ENCODE data around the gene ZNF71. TPM values are rescaled to one million over a fixed set of nuclear protein-coding genes. Genes with fewer than 3 reads are reported as not detected.

The ZNF71 gene
- total and polyA plus RNA-seq, 9 donors = 6.3 to 8.6 (median 7.2) TPM

DNA sequence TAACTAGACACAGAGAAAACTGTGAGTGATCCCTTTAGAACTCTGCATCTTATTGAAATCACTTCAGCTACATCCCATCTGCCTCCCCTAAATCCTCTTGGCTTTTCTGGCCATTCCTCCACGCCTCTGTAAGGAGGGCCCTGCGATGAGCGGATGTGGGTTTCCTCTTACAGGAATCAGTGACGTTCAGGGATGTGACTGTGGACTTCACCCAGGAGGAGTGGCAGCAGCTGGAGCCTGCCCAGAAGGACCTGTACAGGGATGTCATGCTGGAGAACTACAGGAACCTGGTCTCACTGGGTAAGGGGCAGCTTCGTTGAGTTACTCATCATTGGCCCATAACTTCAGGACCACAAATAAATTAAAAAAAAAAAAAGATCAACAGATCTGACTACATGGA is 18.5 kb downstream of the ZNF71 start:
- no peaks in the 10 kb centered on the region for H3K4me1 ChIP-seq (ENCODE audit: control insufficient read depth, insufficient read depth, low read length)
- H3K36me3 ChIP-seq (ENCODE audit: control insufficient read depth, insufficient read depth, low read length) = peaks cover 17% of the 10 kb centered on the region
- H3K4me3 ChIP-seq (ENCODE audit: low read length) = no peak overlapping the region
- DNase-seq = no peak
- WGBS (ENCODE audit: insufficient coverage) = 79% methylated on average over 4 of the region's 5 CpGs
- peaks cover 22% of the 10 kb centered on the region for H3K9me3 ChIP-seq (replicated peaks; ENCODE audit: control insufficient read depth, low read depth, low read length)
- no peak overlapping the region for H3K27ac ChIP-seq (ENCODE audit: low read length)
- H3K27me3 ChIP-seq (ENCODE audit: control insufficient read depth, insufficient read depth, low read length) = no peaks in the 10 kb centered on the region

DNA sequence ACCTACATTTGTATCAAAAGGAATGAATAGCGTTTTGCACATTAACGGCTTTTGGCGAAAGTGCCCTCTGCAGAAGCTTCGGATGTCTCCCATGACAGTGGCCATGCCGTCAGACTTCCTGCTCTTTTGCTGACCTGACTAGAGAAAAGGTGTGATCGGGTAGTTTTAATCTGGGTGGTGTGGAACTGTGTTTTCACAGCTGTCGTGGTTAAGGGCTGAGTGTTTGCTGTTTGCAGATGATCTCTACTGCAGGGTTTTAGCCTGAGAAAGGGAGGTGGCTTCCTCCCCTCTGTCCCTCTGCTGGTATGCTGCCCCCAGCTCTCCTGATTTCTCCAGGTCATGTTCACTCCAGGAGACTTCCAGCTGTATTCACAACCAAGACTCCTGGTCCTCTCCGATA is 22.4 kb downstream of the ZNF71 start:
- peaks cover 13% of the 10 kb centered on the region for H3K9me3 ChIP-seq (replicated peaks; ENCODE audit: control insufficient read depth, low read depth, low read length)
- 86% methylated on average over 7 of the region's 8 CpGs for WGBS (ENCODE audit: insufficient coverage)

DNA sequence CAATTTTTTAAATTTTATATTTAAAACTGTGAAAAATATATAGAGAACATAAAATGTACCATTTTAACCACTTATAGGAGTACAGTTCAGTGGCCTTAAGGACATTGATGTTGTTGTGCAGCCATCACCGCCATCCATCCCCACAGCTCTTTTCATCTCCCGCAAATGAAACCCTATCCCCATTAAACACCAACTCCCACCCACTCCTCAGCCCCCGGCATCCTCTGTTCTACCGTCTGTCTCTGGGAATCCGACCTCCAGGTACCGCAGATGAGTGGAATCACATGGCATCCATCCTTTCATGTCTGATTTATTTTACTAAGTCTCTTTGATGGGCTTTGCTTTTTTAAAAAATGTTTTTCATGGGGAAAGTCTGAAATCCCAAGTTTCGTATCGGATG is 24.0 kb downstream of the ZNF71 start:
- H3K27ac ChIP-seq (ENCODE audit: low read length) = no peak overlapping the region
- peaks cover 15% of the 10 kb centered on the region for H3K9me3 ChIP-seq (replicated peaks; ENCODE audit: control insufficient read depth, low read depth, low read length)
- 47% methylated on average over 7 of the region's 8 CpGs for whole genome bisulfite sequencing (ENCODE audit: insufficient coverage)
- no peaks in the 10 kb centered on the region for H3K27me3 ChIP-seq (ENCODE audit: control insufficient read depth, insufficient read depth, low read length)
- H3K4me1 ChIP-seq (ENCODE audit: control insufficient read depth, insufficient read depth, low read length) = no peaks in the 10 kb centered on the region
- DNase-seq = no peak
- no peak overlapping the region for H3K4me3 ChIP-seq (ENCODE audit: low read length)
- peaks cover 40% of the 10 kb centered on the region for H3K36me3 ChIP-seq (ENCODE audit: control insufficient read depth, insufficient read depth, low read length)

More for the DNA sequence above, 22.4 kb downstream of the ZNF71 start:
- no peak overlapping the region for H3K27ac ChIP-seq (ENCODE audit: low read length)
- no peak for DNase-seq
- peaks cover 33% of the 10 kb centered on the region for H3K36me3 ChIP-seq (ENCODE audit: control insufficient read depth, insufficient read depth, low read length)
- H3K4me1 ChIP-seq (ENCODE audit: control insufficient read depth, insufficient read depth, low read length) = no peaks in the 10 kb centered on the region
- no peaks in the 10 kb centered on the region for H3K27me3 ChIP-seq (ENCODE audit: control insufficient read depth, insufficient read depth, low read length)
- H3K4me3 ChIP-seq (ENCODE audit: low read length) = no peak overlapping the region

- H3K4me1 ChIP-seq (ENCODE audit: control insufficient read depth, insufficient read depth, low read length) = no peaks in the 10 kb centered on the region
- no peak overlapping the region for H3K4me3 ChIP-seq (ENCODE audit: low read length)
- H3K9me3 ChIP-seq (replicated peaks; ENCODE audit: control insufficient read depth, low read depth, low read length) = peaks cover 11% of the 10 kb centered on the region
- H3K27ac ChIP-seq (ENCODE audit: low read length) = no peak overlapping the region
- H3K36me3 ChIP-seq (ENCODE audit: control insufficient read depth, insufficient read depth, low read length) = peaks cover 44% of the 10 kb centered on the region
- DNase-seq = no peak
- H3K27me3 ChIP-seq (ENCODE audit: control insufficient read depth, insufficient read depth, low read length) = no peaks in the 10 kb centered on the region
- WGBS (ENCODE audit: insufficient coverage) = 93% methylated on average over 30 of the region's 37 CpGs
Observed at GRCh38 chr19:56622374-56622773, 27.3 kb downstream of the ZNF71 start.

- Histone ChIP-seq H3K4me1 (ENCODE audit: control insufficient read depth, insufficient read depth, low read length) (no peaks in the 10 kb centered on the region), H3K4me3 (ENCODE audit: low read length) (no peak overlapping the region), H3K36me3 (ENCODE audit: control insufficient read depth, insufficient read depth, low read length) (peaks cover 43% of the 10 kb centered on the region), H3K27ac (ENCODE audit: low read length) (no peak overlapping the region), H3K27me3 (ENCODE audit: control insufficient read depth, insufficient read depth, low read length) (no peaks in the 10 kb centered on the region), H3K9me3 (replicated peaks; ENCODE audit: control insufficient read depth, low read depth, low read length) (peaks cover 17% of the 10 kb centered on the region)
- 100% methylated on average over 1 of the region's 9 CpGs for WGBS (ENCODE audit: insufficient coverage)
- DNase-seq = no peak
Observed at GRCh38 chr19:56623006-56623405, 27.9 kb downstream of the ZNF71 start.

DNA sequence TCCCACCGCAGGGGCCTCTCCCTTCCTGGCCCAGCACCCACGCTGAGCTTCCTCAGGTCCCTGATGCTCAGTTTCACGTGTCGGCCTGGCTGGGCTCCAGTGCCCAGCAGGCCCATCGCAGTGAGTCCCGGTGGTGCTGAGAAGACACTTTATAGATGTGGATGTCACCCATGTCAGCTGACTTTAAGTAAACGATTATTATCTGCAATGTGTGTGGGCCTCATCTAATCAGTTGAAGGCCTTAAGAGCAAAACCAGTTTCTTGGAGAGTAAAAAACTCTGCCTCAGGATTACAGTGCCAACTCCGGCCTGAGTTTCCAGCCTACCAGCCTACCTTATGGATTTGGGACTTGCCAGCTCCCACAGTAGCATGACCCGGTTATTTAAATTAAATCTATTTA is 30.6 kb downstream of the ZNF71 start:
- Histone ChIP-seq H3K36me3 (ENCODE audit: control insufficient read depth, insufficient read depth, low read length) (peaks cover 33% of the 10 kb centered on the region), H3K27ac (ENCODE audit: low read length) (no peak overlapping the region), H3K9me3 (replicated peaks; ENCODE audit: control insufficient read depth, low read depth, low read length) (peaks cover 40% of the 10 kb centered on the region), H3K27me3 (ENCODE audit: control insufficient read depth, insufficient read depth, low read length) (no peaks in the 10 kb centered on the region), H3K4me3 (ENCODE audit: low read length) (no peak overlapping the region), H3K4me1 (ENCODE audit: control insufficient read depth, insufficient read depth, low read length) (no peaks in the 10 kb centered on the region)
- DNase-seq = no peak
- 95% methylated on average over 6 of the region's 9 CpGs for WGBS (ENCODE audit: insufficient coverage)

- H3K27ac ChIP-seq (ENCODE audit: low read length) = no peak overlapping the region
- no peak for DNase-seq
- H3K36me3 ChIP-seq (ENCODE audit: control insufficient read depth, insufficient read depth, low read length) = no peaks in the 10 kb centered on the region
- no peaks in the 10 kb centered on the region for H3K4me1 ChIP-seq (ENCODE audit: control insufficient read depth, insufficient read depth, low read length)
- H3K9me3 ChIP-seq (replicated peaks; ENCODE audit: control insufficient read depth, low read depth, low read length) = peaks cover 48% of the 10 kb centered on the region
- 25% methylated on average over 1 of the region's 1 CpG for WGBS (ENCODE audit: insufficient coverage)
- no peak overlapping the region for H3K4me3 ChIP-seq (ENCODE audit: low read length)
- H3K27me3 ChIP-seq (ENCODE audit: control insufficient read depth, insufficient read depth, low read length) = no peaks in the 10 kb centered on the region
Observed at GRCh38 chr19:56633021-56633420, 37.9 kb downstream of the ZNF71 start.

- peaks cover 10% of the 10 kb centered on the region for H3K27me3 ChIP-seq (ENCODE audit: control insufficient read depth, insufficient read depth, low read length)
- H3K9me3 ChIP-seq (replicated peaks; ENCODE audit: control insufficient read depth, low read depth, low read length) = peaks cover 9% of the 10 kb centered on the region
- H3K27ac ChIP-seq (ENCODE audit: low read length) = no peak overlapping the region
- H3K36me3 ChIP-seq (ENCODE audit: control insufficient read depth, insufficient read depth, low read length) = no peaks in the 10 kb centered on the region
- no peak overlapping the region for H3K4me3 ChIP-seq (ENCODE audit: low read length)
- no peaks in the 10 kb centered on the region for H3K4me1 ChIP-seq (ENCODE audit: control insufficient read depth, insufficient read depth, low read length)
- WGBS (ENCODE audit: insufficient coverage) = 9% methylated on average over 20 of the region's 21 CpGs
- peak; percentile 89 for DNase-seq
Observed at GRCh38 chr19:56637976-56638555, 43.0 kb downstream of the ZNF71 start.

DNA sequence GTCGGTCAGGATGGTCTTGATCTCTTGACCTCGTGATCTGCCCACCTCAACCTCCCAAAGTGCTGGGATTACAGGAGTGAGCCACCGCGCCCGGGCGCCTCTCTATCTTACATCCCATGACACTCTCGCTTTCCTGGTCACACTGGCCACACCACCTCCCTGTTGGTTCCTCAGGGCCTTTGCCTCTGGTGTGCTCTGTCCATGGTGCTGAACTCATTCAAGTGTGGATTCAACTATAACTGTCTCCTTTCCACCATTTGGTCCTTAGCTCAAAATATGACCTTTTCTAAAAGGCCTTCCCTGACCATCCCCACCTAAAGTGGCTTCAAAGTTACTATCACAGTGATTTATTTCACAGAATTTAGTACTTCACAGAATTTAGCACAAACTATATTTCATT is 44.1 kb downstream of the ZNF71 start:
- DNase-seq = peak; percentile 25
- H3K9me3 ChIP-seq (replicated peaks; ENCODE audit: control insufficient read depth, low read depth, low read length) = peaks cover under 1% of the 10 kb centered on the region
- no peak overlapping the region for H3K4me3 ChIP-seq (ENCODE audit: low read length)
- no peak overlapping the region for H3K27ac ChIP-seq (ENCODE audit: low read length)
- WGBS (ENCODE audit: insufficient coverage) = 36% methylated on average over 7 of the region's 7 CpGs
- no peaks in the 10 kb centered on the region for H3K4me1 ChIP-seq (ENCODE audit: control insufficient read depth, insufficient read depth, low read length)
- H3K36me3 ChIP-seq (ENCODE audit: control insufficient read depth, insufficient read depth, low read length) = no peaks in the 10 kb centered on the region
- peaks cover 21% of the 10 kb centered on the region for H3K27me3 ChIP-seq (ENCODE audit: control insufficient read depth, insufficient read depth, low read length)

- H3K4me1 ChIP-seq (ENCODE audit: control insufficient read depth, insufficient read depth, low read length) = no peaks in the 10 kb centered on the region
- DNase-seq = no peak
- no peak within 1 kb of the TSS for H3K27ac ChIP-seq (ENCODE audit: low read length)
- no peaks in the 10 kb centered on the region for H3K9me3 ChIP-seq (replicated peaks; ENCODE audit: control insufficient read depth, low read depth, low read length)
- H3K27me3 ChIP-seq (ENCODE audit: control insufficient read depth, insufficient read depth, low read length) = peaks cover 23% of the 10 kb centered on the region
- no peak within 1 kb of the TSS for H3K4me3 ChIP-seq (ENCODE audit: low read length)
- 8% methylated on average over 45 of the region's 60 CpGs for WGBS (ENCODE audit: insufficient coverage)
- H3K36me3 ChIP-seq (ENCODE audit: control insufficient read depth, insufficient read depth, low read length) = no peaks in the 10 kb centered on the region
Observed at GRCh38 chr19:56642711-56643459, 47.8 kb downstream of the ZNF71 start, which contains the start of gene SMIM17. TSS of gene SMIM17 (plus strand) at chr19:56643159. CDS start at chr19:56645668, 2,509 bp downstream.

All from muscle of leg (tissue), 11 donors.